Smooth muscle cell (in vitro differentiated cells): ENCODE data around the gene CTSS. TPM values are rescaled to one million over a fixed set of nuclear protein-coding genes. Genes with fewer than 3 reads are reported as not detected.
"Not testable (repeated sequence)": the region's sequence is repeated elsewhere in the genome, so short reads cannot be mapped to it uniquely, and the experiment has no call there.

Experiments
- DNase-seq: peaks from one replicate; lab custom pipeline; 2025; ENCODE audit not compliant: unreplicated experiment; lab: John Stamatoyannopoulos, UW
- H2AFZ ChIP-seq: fragments of 200-600 bp; sonication (generic); 2 replicates; pipeline ENCODE4 v1.6.0; 2016; ENCODE audit warnings: antibody characterized with exemption, low read depth, mild to moderate bottlenecking
- H3F3A ChIP-seq: fragments of 200-600 bp; sonication (generic); 2 replicates; pipeline ENCODE4 v1.6.0; 2017; ENCODE audit warnings: antibody characterized with exemption, low read depth
- H3K27ac ChIP-seq: fragments of 200-600 bp; sonication (generic); 2 replicates; pipeline ENCODE4 v1.5.1; 2016; ENCODE audit warnings: low read depth, mild to moderate bottlenecking
- H3K27me3 ChIP-seq: fragments of 200-600 bp; sonication (generic); 2 replicates; pipeline ENCODE4 v1.6.1; 2016; ENCODE audit warnings: low read depth, mild to moderate bottlenecking
- H3K36me3 ChIP-seq: fragments of 200-600 bp; sonication (generic); 2 replicates; pipeline ENCODE4 v1.5.1; 2016; ENCODE audit warnings: low read depth
- H3K4me1 ChIP-seq: fragments of 200-600 bp; sonication (generic); 2 replicates; pipeline ENCODE4 v1.5.1; 2016; ENCODE audit warnings: low read depth
- H3K4me2 ChIP-seq: fragments of 200-600 bp; sonication (generic); 2 replicates; pipeline ENCODE4 v1.6.0; 2016; ENCODE audit warnings: mild to moderate bottlenecking
- H3K4me3 ChIP-seq: fragments of 200-600 bp; sonication (generic); 2 replicates; pipeline ENCODE4 v1.5.1; 2016; ENCODE audit warnings: mild to moderate bottlenecking
- H3K79me2 ChIP-seq: fragments of 200-600 bp; sonication (generic); 2 replicates; pipeline ENCODE4 v1.6.0; 2016; ENCODE audit warnings: low read depth, mild to moderate bottlenecking
- H3K9ac ChIP-seq: fragments of 200-600 bp; sonication (generic); 2 replicates; pipeline ENCODE4 v1.6.0; 2016; ENCODE audit warnings: low read depth
- H3K9me3 ChIP-seq: fragments of 200-600 bp; sonication (generic); replicated peaks from 2 replicates; pipeline ENCODE4 v1.5.1; 2016; ENCODE audit warnings: low read depth
- H4K20me1 ChIP-seq: fragments of 200-600 bp; sonication (generic); 2 replicates; pipeline ENCODE4 v1.6.0; 2016; ENCODE audit warnings: low read depth
- WGBS: methylation state at CpG from one replicate; pipeline ENCODE4 v1.1.7; 2016; ENCODE audit warnings: low lambda C conversion rate; 5-methylcytosine and 5-hydroxymethylcytosine counted together
- polyA plus RNA-seq: library from polyadenylated mRNA; unstranded; fragments of >200 nt; fragmentation: Nextera tagmentation; extraction: Ambion mirVana; gene quantifications from 2 replicates; pipeline ENCODE4 v1.2.1, GENCODE V29; 2016
- total RNA-seq: library from RNA; depleted of rRNA; stranded (reverse); fragments of >200 nt; gene quantifications from 2 replicates; pipeline ENCODE4 v1.2.3, GENCODE V29; 2014
- TF ChIP-seq, protein P1 (sequence below): fragments of 200-600 bp; sonication (generic); IDR thresholded peaks from 2 replicates; pipeline ENCODE4 v1.5.1; 2017; ENCODE audit warnings: borderline replicate concordance, mild to moderate bottlenecking, antibody characterized with exemption; ENCODE audit not compliant: insufficient read depth, poor library complexity, severe bottlenecking

Gene CTSS
- total and polyA plus RNA-seq, 2 experiments from 2014 or later, result 1.4 to 2.8 TPM

- no peak overlapping the region for H3K27ac ChIP-seq
- no peaks in the 10 kb centered on the region for H3K4me1 ChIP-seq
- H3K4me3 ChIP-seq, result no peak overlapping the region
- H2AFZ ChIP-seq, result no peak overlapping the region
- H4K20me1 ChIP-seq, result no peaks in the 10 kb centered on the region
- H3K9me3 ChIP-seq, result no peaks in the 10 kb centered on the region
- H3F3A ChIP-seq, result no peaks in the 10 kb centered on the region
- TF ChIP-seq, protein P1, sequence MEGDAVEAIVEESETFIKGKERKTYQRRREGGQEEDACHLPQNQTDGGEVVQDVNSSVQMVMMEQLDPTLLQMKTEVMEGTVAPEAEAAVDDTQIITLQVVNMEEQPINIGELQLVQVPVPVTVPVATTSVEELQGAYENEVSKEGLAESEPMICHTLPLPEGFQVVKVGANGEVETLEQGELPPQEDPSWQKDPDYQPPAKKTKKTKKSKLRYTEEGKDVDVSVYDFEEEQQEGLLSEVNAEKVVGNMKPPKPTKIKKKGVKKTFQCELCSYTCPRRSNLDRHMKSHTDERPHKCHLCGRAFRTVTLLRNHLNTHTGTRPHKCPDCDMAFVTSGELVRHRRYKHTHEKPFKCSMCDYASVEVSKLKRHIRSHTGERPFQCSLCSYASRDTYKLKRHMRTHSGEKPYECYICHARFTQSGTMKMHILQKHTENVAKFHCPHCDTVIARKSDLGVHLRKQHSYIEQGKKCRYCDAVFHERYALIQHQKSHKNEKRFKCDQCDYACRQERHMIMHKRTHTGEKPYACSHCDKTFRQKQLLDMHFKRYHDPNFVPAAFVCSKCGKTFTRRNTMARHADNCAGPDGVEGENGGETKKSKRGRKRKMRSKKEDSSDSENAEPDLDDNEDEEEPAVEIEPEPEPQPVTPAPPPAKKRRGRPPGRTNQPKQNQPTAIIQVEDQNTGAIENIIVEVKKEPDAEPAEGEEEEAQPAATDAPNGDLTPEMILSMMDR, result no peak
- no peaks in the 10 kb centered on the region for H3K27me3 ChIP-seq
- H3K79me2 ChIP-seq, result no peaks in the 10 kb centered on the region
- no peak overlapping the region for H3K4me2 ChIP-seq
- DNase-seq, result no peak
- no peaks in the 10 kb centered on the region for H3K36me3 ChIP-seq
- WGBS, result 87% methylated on average over 4 of the region's 4 CpGs
- no peak overlapping the region for H3K9ac ChIP-seq
Observed at GRCh38 chr1:150772326-150772725, 6.7 kb upstream of the CTSS start.

- not testable (repeated sequence) for H3K79me2 ChIP-seq, H3K9ac ChIP-seq
- WGBS, result 44% methylated on average over 1 of the region's 1 CpG
Observed at GRCh38 chr1:150767704-150768103, 2.1 kb upstream of the CTSS start.

GRCh38 chr1:150765977-150766301, 361 bp upstream of the CTSS start:
- DNase-seq, H4K20me1 ChIP-seq, H3F3A ChIP-seq, H3K4me3 ChIP-seq, H3K9ac ChIP-seq, H3K4me2 ChIP-seq, H3K79me2 ChIP-seq, H3K27me3 ChIP-seq, H3K4me1 ChIP-seq, H3K9me3 ChIP-seq, H3K36me3 ChIP-seq: not testable (repeated sequence)
- peak overlapping the region; percentile 89 for H3K27ac ChIP-seq
- WGBS, result 94% methylated on average over 1 of the region's 1 CpG
- H2AFZ ChIP-seq, result peak overlapping the region; percentile 86

More at GRCh38 chr1:150767704-150768103, 2.1 kb upstream of the CTSS start:
- not testable (repeated sequence) for H3F3A ChIP-seq, H3K4me1 ChIP-seq, DNase-seq, H3K27me3 ChIP-seq, H3K4me2 ChIP-seq, H3K4me3 ChIP-seq, H2AFZ ChIP-seq, H4K20me1 ChIP-seq, H3K27ac ChIP-seq, H3K36me3 ChIP-seq, H3K9me3 ChIP-seq

DNA sequence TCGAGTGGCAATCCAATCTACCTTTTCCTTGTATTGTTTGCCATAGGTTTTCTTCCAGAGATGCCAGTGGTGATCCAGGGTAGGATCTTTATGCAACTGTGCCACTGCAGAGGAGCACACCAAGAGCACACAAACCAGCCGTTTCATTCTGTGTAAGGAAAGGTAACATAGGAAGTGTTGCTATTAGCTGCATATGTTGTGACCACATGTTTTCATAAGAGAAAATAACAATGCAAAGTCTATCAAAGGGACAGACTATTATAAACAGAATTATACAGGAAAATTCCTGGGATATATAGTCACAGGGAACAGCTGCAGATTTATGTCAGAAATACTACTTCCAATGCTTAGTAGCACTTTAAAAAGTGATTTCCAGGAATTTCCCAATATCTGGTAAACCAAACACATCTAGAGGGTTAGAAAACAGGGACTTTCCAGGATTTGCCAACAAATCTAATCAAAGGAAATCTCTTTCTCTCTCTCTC, 919 bp downstream of the CTSS start:
- no peak for DNase-seq
- H3K4me2 ChIP-seq, result peak overlapping the region; percentile 78
- peak overlapping the region; percentile 89 for H3K27ac ChIP-seq
- peaks cover 6% of the 10 kb centered on the region for H3F3A ChIP-seq
- no peaks in the 10 kb centered on the region for H3K79me2 ChIP-seq
- H2AFZ ChIP-seq, result no peak overlapping the region
- H3K27me3 ChIP-seq, result no peaks in the 10 kb centered on the region
- no peaks in the 10 kb centered on the region for H3K9me3 ChIP-seq
- WGBS, result 49% methylated on average over 2 of the region's 2 CpGs
- peaks cover 3% of the 10 kb centered on the region for H3K4me1 ChIP-seq
- H4K20me1 ChIP-seq, result no peaks in the 10 kb centered on the region
- peak overlapping the region; percentile 29 for H3K4me3 ChIP-seq
- peak overlapping the region; percentile 69 for H3K9ac ChIP-seq
- no peaks in the 10 kb centered on the region for H3K36me3 ChIP-seq
- TF ChIP-seq, protein P1, result no peak

DNA sequence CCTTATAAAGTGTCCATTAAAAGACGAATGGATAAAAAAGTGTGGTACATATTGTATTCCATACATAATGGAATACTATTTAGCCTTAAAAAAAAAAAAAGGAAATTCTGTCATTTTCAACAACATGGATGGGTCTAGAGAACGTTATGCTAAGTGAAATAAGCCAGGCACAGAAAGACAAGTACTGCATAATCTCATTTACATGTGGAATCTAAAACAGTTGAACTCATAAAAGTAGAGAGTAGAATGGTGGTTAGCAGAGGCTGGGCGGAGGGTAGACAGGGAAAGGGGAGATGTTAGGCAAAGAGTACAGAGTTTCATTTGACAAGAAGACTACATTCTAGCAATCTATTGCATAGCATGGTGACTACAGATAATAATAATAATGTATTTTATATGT, 2.6 kb downstream of the CTSS start:
- H3K4me2 ChIP-seq, result no peak overlapping the region
- TF ChIP-seq, protein P1, result no peak
- no peaks in the 10 kb centered on the region for H3K79me2 ChIP-seq
- H3K4me3 ChIP-seq, result no peak overlapping the region
- peaks cover 6% of the 10 kb centered on the region for H3F3A ChIP-seq
- no peaks in the 10 kb centered on the region for H3K36me3 ChIP-seq
- no peak overlapping the region for H3K27ac ChIP-seq
- no peaks in the 10 kb centered on the region for H4K20me1 ChIP-seq
- 59% methylated on average over 3 of the region's 3 CpGs for WGBS
- H3K9ac ChIP-seq, result no peak overlapping the region
- H3K4me1 ChIP-seq, result peaks cover 3% of the 10 kb centered on the region
- H3K9me3 ChIP-seq, result no peaks in the 10 kb centered on the region
- H3K27me3 ChIP-seq, result no peaks in the 10 kb centered on the region
- H2AFZ ChIP-seq, result no peak overlapping the region
- DNase-seq, result no peak
